PFSK-1 (cell line): Measurements from ENCODE around the gene TADA2B.

Experiments used
- POLR2AphosphoS5 ChIP-seq: IDR thresholded peaks from 2 replicates; pipeline ENCODE4 v1.6.1; 2012; ENCODE audit warnings: low read depth, mild to moderate bottlenecking, control low read depth, low read length, moderate library complexity
- SIN3A ChIP-seq: IDR thresholded peaks from 2 replicates; pipeline ENCODE4 v1.6.1; 2012; ENCODE audit warnings: mild to moderate bottlenecking, low read length, moderate library complexity, borderline replicate concordance; ENCODE audit not compliant: insufficient read depth

DNA sequence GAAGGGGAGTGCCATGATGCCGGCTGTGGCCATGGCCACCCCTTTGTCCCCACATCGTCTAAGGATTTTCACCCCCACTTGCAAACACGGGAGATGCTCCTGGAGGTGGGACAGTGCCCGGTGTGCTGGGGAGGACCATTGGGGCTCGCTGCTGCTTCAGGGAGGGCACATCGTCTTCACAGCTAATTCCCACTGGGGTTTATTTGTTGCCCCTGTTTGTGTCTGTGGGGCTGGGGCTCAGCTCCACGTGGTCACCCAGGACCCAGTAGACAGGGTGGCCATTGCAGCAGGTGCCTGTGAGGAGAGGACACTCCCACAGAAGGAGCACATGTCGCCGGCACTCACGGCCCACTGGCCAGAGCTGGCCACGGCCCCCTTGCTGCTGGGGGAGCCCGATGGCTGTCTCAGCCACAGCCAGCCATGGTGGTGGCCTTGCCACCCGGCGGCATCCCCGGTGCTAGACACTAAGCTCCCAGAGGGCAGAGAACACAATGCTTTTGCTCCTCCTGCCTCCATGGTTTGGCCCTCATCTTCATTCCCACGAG is 52.5 kb downstream of the TADA2B start:
- no peak for TF ChIP-seq SIN3A
- TF ChIP-seq POLR2AphosphoS5 = no peak
